ENCODE data around the gene THOC5.

Gene THOC5

DNA sequence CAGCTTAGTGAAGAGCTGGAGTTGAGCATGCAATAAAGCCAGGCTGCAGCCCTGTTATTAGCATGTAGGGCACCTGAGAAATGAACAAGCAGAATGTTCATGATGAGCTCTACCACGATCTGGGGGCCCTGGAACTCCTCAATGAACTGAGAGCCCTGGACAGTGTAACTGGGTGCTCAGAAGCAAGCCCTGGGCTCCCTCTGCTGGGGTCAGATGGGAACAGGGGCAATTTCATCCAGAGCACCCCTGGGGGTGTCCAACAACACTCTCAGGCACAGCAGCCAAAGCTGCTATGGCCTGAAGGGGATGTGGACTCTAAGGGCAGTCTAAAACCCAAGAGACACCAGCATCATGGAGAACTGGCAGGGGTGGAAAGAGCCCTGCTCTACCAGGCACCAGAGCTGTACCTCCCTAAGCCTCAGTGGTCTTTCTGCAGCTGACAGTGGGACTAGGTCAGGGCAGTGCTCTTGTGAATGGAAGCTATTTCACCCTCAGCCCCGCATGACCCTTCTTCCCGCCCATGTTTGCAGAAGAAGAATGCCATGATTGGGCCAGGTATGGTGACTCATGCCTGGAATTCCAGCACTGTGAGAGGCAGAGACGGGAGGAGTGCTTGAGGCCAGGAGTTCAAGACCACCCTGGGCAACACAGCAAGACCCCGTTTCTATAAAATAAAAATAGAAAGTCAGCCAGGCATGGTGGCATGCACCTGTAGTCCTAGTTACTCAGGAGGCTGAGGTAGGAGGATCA, 28.9 kb downstream of the THOC5 start:
- Histone ChIP-seq H3K79me2 (ENCODE audit: insufficient read depth, low read length) (no peaks in the 10 kb centered on the region), H3K27ac (ENCODE audit: low read depth, low read length) (no peak overlapping the region), H2AFZ (ENCODE audit: low read depth, low read length, severe bottlenecking) (no peak overlapping the region), H3K9me3 (ENCODE audit: insufficient read depth, low read length) (no peaks in the 10 kb centered on the region), H3F3A (ENCODE audit: insufficient read depth) (no peaks in the 10 kb centered on the region), H3K9me2 (replicated peaks; ENCODE audit: insufficient read depth, low read length) (no peaks in the 10 kb centered on the region), H3K9ac (ENCODE audit: low read length) (no peak overlapping the region), H3K4me2 (ENCODE audit: low read depth, low read length, poor library complexity, severe bottlenecking) (no peak overlapping the region), H3K4me3 (ENCODE audit: insufficient read depth, low read length, poor library complexity, severe bottlenecking) (no peak overlapping the region), H3K27me3 (ENCODE audit: low read length) (no peaks in the 10 kb centered on the region), H3K36me3 (ENCODE audit: low read length) (peaks cover 10% of the 10 kb centered on the region), H4K20me1 (ENCODE audit: low read depth, low read length) (no peaks in the 10 kb centered on the region)
- TF ChIP-seq EZH2phosphoT487 (conservative IDR thresholded peaks at IDR 0.05; ENCODE audit: low read length): no peak
- TF ChIP-seq, protein P1, sequence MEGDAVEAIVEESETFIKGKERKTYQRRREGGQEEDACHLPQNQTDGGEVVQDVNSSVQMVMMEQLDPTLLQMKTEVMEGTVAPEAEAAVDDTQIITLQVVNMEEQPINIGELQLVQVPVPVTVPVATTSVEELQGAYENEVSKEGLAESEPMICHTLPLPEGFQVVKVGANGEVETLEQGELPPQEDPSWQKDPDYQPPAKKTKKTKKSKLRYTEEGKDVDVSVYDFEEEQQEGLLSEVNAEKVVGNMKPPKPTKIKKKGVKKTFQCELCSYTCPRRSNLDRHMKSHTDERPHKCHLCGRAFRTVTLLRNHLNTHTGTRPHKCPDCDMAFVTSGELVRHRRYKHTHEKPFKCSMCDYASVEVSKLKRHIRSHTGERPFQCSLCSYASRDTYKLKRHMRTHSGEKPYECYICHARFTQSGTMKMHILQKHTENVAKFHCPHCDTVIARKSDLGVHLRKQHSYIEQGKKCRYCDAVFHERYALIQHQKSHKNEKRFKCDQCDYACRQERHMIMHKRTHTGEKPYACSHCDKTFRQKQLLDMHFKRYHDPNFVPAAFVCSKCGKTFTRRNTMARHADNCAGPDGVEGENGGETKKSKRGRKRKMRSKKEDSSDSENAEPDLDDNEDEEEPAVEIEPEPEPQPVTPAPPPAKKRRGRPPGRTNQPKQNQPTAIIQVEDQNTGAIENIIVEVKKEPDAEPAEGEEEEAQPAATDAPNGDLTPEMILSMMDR (IDR thresholded peaks at IDR 0.05; ENCODE audit: insufficient read depth, low read length, poor library complexity, severe bottlenecking): peak; percentile 25

DNA sequence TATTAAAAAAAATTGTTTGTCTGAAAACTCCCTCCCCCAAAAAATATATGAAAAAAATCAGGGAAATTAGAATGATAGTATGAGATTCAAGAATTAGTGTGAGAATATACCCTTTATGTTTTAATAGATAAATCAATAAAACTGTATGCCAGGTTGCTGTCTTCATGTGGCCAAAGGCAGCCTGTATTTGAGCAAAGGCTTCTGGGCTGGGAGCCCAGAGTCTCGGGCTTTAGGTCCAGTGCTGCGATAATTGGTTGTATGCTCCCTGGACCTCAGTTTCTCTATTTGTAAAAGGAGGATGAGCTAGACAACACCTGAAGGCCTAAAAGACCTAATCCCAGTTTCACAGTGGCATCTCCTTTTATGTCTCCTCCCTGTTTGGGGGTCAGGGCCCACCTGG, 29.8 kb downstream of the THOC5 start:
- no peak overlapping the region for H3K27ac ChIP-seq (ENCODE audit: low read depth, low read length)
- no peaks in the 10 kb centered on the region for H3K9me2 ChIP-seq (replicated peaks; ENCODE audit: insufficient read depth, low read length)
- no peaks in the 10 kb centered on the region for H3K9me3 ChIP-seq (ENCODE audit: insufficient read depth, low read length)
- H3K27me3 ChIP-seq (ENCODE audit: low read length): no peaks in the 10 kb centered on the region
- H3K9ac ChIP-seq (ENCODE audit: low read length): no peak overlapping the region
- H2AFZ ChIP-seq (ENCODE audit: low read depth, low read length, severe bottlenecking): no peak overlapping the region
- no peaks in the 10 kb centered on the region for H3F3A ChIP-seq (ENCODE audit: insufficient read depth)
- H4K20me1 ChIP-seq (ENCODE audit: low read depth, low read length): no peaks in the 10 kb centered on the region
- H3K4me2 ChIP-seq (ENCODE audit: low read depth, low read length, poor library complexity, severe bottlenecking): no peak overlapping the region
- TF ChIP-seq, protein P1 (IDR thresholded peaks at IDR 0.05; ENCODE audit: insufficient read depth, low read length, poor library complexity, severe bottlenecking): no peak
- TF ChIP-seq EZH2phosphoT487 (conservative IDR thresholded peaks at IDR 0.05; ENCODE audit: low read length): no peak
- H3K79me2 ChIP-seq (ENCODE audit: insufficient read depth, low read length): no peaks in the 10 kb centered on the region
- H3K36me3 ChIP-seq (ENCODE audit: low read length): peaks cover 10% of the 10 kb centered on the region; the same call in 1 of the 2 replicates
- H3K4me3 ChIP-seq (ENCODE audit: insufficient read depth, low read length, poor library complexity, severe bottlenecking): no peak overlapping the region

GRCh38 chr22:29521526-29521925, 32.0 kb downstream of the THOC5 start:
- no peak overlapping the region for H3K27ac ChIP-seq (ENCODE audit: low read depth, low read length)
- no peak for TF ChIP-seq EZH2phosphoT487 (conservative IDR thresholded peaks at IDR 0.05; ENCODE audit: low read length)
- TF ChIP-seq, protein P1 (IDR thresholded peaks at IDR 0.05; ENCODE audit: insufficient read depth, low read length, poor library complexity, severe bottlenecking): no peak
- H3K27me3 ChIP-seq (ENCODE audit: low read length): no peaks in the 10 kb centered on the region
- no peaks in the 10 kb centered on the region for H4K20me1 ChIP-seq (ENCODE audit: low read depth, low read length)
- no peak overlapping the region for H3K4me2 ChIP-seq (ENCODE audit: low read depth, low read length, poor library complexity, severe bottlenecking)
- H3K36me3 ChIP-seq (ENCODE audit: low read length): peaks cover 6% of the 10 kb centered on the region; the same call in 1 of the 2 replicates
- no peaks in the 10 kb centered on the region for H3K79me2 ChIP-seq (ENCODE audit: insufficient read depth, low read length)
- no peaks in the 10 kb centered on the region for H3K9me2 ChIP-seq (replicated peaks; ENCODE audit: insufficient read depth, low read length)
- H3K9ac ChIP-seq (ENCODE audit: low read length): no peak overlapping the region
- no peaks in the 10 kb centered on the region for H3F3A ChIP-seq (ENCODE audit: insufficient read depth)
- no peaks in the 10 kb centered on the region for H3K9me3 ChIP-seq (ENCODE audit: insufficient read depth, low read length)
- H3K4me3 ChIP-seq (ENCODE audit: insufficient read depth, low read length, poor library complexity, severe bottlenecking): no peak overlapping the region
- no peak overlapping the region for H2AFZ ChIP-seq (ENCODE audit: low read depth, low read length, severe bottlenecking)
